WERI-Rb-1 (cell line): ENCODE results near the gene NEK2.

Experiments used
- DNase-seq: peaks from one replicate; pipeline ENCODE4 v3.0.0-alpha.2; 2020
- H3K27ac ChIP-seq: fragments of 250-450 bp; sonication (Bioruptor Pico); 2 replicates; pipeline ENCODE4 v1.5.1; 2020; ENCODE audit warnings: mild to moderate bottlenecking, moderate library complexity
- H3K27me3 ChIP-seq: fragments of 250-450 bp; sonication (Bioruptor Pico); 2 replicates; pipeline ENCODE4 v1.5.1; 2021; ENCODE audit warnings: mild to moderate bottlenecking, low read depth, moderate library complexity; ENCODE audit not compliant: insufficient read depth, severe bottlenecking
- H3K36me3 ChIP-seq: fragments of 250-450 bp; sonication (Bioruptor Pico); 2 replicates; pipeline ENCODE4 v1.5.1; 2020; ENCODE audit warnings: mild to moderate bottlenecking, moderate library complexity
- H3K4me3 ChIP-seq: 2 replicates; pipeline ENCODE4 v1.5.1; 2011; ENCODE audit warnings: low read depth, mild to moderate bottlenecking, control low read depth, low read length
- H3K9me3 ChIP-seq: fragments of 250-450 bp; sonication (Bioruptor Pico); 2 replicates; pipeline ENCODE4 v1.5.1; 2021; ENCODE audit warnings: mild to moderate bottlenecking, moderate library complexity; ENCODE audit not compliant: severe bottlenecking
- TF ChIP-seq, protein P1 (sequence below): IDR thresholded peaks from 2 replicates; pipeline ENCODE4 v1.5.1; 2011; ENCODE audit warnings: low read depth, mild to moderate bottlenecking, control low read depth, inconsistent platforms, low read length

The NEK2 gene

DNA sequence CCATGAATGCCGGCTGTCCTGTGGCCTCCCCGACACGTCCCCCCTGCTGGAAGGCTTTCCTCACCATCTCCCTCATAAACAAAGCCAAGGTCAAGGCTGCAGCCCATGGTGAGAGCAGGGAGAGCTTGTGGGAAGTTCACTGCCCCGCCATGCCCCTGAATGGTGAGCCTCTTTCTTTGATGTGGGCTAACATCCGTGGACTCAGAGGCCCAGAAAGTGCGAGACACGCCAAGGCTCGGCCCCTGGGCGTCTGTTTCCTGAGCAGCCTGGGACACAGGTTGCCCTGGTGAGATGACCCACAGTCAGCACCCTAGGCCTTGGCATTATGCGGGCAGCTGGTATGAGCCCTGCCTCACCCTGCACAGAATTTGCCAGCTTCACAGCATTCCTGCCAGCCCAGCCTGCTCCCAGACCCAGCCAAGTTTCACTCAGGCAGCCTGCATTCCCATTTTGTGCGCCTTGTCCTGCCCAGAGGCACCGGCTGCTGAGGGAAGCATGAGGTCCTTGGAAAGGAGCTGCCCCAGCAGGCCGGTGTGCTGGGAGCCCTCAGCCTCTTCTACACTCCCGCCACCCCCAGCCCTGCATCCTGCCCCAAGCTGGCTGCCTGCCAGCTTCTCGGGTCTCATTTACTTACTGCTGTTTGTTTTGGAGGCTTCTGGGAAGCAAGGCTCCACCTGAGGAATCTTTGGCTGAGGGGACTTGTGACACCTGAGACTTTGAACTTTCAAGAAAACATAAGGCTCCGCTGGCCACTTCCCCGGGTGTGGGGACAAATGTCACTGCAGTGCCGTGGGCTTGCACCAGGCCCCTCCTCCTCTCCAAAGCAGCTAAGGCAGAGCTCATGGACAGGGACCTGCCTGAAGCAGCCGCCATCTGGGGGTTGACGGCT, 31.9 kb downstream of the NEK2 start:
- TF ChIP-seq, protein P1, sequence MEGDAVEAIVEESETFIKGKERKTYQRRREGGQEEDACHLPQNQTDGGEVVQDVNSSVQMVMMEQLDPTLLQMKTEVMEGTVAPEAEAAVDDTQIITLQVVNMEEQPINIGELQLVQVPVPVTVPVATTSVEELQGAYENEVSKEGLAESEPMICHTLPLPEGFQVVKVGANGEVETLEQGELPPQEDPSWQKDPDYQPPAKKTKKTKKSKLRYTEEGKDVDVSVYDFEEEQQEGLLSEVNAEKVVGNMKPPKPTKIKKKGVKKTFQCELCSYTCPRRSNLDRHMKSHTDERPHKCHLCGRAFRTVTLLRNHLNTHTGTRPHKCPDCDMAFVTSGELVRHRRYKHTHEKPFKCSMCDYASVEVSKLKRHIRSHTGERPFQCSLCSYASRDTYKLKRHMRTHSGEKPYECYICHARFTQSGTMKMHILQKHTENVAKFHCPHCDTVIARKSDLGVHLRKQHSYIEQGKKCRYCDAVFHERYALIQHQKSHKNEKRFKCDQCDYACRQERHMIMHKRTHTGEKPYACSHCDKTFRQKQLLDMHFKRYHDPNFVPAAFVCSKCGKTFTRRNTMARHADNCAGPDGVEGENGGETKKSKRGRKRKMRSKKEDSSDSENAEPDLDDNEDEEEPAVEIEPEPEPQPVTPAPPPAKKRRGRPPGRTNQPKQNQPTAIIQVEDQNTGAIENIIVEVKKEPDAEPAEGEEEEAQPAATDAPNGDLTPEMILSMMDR, result 0 out of 2 replicates have a peak, but pooled peaks have one; percentile 14
- Histone ChIP-seq H3K27me3 (no peaks in the 10 kb centered on the region), H3K27ac (no peak overlapping the region), H3K36me3 (no peaks in the 10 kb centered on the region), H3K4me3 (no peak overlapping the region), H3K9me3 (no peaks in the 10 kb centered on the region)
- DNase-seq, result peak; percentile 78

DNA sequence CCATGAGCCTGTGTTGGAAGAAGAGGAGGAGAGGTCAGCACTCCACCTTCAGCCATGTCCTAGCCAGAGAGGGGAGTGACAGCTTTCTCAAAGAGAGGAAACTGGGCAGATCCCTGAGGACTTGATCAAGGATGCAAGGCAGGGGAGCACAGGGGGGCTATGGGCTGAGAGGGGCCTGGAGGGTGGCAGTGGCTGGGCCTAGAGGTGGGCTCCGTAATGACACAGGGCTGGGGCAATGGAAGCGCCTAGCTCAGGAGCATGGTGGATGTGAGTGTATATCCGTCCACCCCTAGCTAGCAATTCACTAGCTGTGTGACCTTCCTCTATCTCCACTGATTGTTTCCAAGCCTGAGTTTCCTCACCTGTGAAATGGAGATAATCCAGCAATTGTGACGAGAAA, 32.6 kb downstream of the NEK2 start:
- Histone ChIP-seq H3K36me3 (no peaks in the 10 kb centered on the region), H3K9me3 (no peaks in the 10 kb centered on the region), H3K4me3 (no peak overlapping the region), H3K27me3 (no peaks in the 10 kb centered on the region), H3K27ac (no peak overlapping the region)
- no peak for DNase-seq
- TF ChIP-seq, protein P1, result no peak

DNA sequence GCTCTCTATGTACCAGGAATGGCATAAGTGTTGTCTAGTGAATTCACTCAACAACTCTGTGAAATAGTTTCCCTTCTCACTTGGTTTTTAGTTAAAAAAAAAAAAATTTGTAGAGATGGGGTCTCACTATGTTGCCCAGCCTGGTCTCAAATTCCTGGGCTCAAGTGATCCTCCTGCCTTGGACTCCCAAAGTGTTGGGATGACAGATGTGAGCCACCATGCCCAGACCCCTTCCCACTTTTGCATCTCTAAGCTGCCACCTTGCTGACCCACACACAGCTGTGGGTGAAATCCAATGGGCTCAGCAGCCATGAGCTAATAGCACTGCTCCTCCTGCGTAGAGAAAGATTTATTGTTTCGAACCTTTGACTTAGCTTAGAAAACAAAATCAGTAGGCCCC, 33.5 kb downstream of the NEK2 start:
- no peak overlapping the region for H3K27ac ChIP-seq
- peak; percentile 2 for DNase-seq
- H3K36me3 ChIP-seq, result no peaks in the 10 kb centered on the region
- H3K27me3 ChIP-seq, result no peaks in the 10 kb centered on the region
- TF ChIP-seq, protein P1, result no peak
- no peaks in the 10 kb centered on the region for H3K9me3 ChIP-seq
- H3K4me3 ChIP-seq, result no peak overlapping the region

DNA sequence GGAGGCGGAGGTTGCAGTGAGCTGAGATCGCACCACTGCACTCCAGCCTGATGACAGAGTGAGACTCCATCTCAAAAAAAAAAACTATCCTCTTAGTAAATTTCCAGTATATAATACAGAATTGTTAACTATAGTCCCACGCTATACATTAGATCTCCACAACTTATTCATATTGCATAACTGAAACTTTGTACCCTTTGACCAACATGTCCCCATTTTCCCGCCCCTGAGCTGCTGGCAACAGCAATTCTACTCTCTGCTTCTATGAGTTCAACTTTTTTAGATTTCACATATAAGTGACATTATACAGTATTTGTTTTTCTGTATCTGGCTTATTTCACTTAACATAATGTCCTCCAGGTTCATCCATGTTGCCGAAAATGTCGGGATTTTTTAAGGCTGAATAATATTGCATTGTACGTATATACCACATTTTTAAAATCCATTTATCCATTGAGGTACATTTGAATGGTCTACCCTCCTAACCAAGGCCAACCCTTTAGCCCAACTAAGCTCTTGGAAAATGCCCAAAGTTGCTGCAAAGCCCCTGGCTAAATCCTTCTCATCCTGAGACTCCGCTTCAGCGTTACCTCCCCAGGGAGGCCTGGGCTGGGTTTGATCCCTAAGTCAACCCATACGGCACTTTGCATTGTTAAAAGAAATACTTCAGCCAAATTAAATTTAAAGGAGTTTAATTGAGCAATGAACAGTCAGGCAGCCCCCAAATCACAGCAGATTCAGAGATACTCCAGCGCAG, 34.2 kb downstream of the NEK2 start:
- H3K27me3 ChIP-seq, result no peaks in the 10 kb centered on the region
- no peak overlapping the region for H3K4me3 ChIP-seq
- TF ChIP-seq, protein P1, result no peak
- no peaks in the 10 kb centered on the region for H3K9me3 ChIP-seq
- peak; percentile 18 for DNase-seq
- no peak overlapping the region for H3K27ac ChIP-seq
- H3K36me3 ChIP-seq, result no peaks in the 10 kb centered on the region

DNA sequence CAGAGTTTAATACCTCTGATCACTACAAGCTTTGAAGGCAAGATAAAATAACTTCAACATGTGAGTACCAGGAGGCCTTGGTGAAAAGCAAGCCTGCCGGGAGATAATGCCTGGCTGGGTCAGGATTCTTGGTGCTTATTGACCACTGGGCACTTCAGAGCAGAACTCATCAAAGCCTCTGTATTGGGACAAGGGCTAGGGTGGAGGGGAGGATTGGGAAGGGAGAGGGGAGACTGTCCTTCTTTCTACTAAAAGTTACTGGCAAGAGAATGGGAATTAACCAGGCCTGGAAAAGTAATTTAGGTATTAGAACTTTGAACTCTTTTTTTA, 35.2 kb downstream of the NEK2 start:
- Histone ChIP-seq H3K9me3 (no peaks in the 10 kb centered on the region), H3K27me3 (no peaks in the 10 kb centered on the region), H3K27ac (no peak overlapping the region), H3K4me3 (no peak overlapping the region), H3K36me3 (no peaks in the 10 kb centered on the region)
- no peak for DNase-seq
- TF ChIP-seq, protein P1, result no peak
